H1 (cell line): ENCODE results near the gene LRP8. TPM values are rescaled to one million over a fixed set of nuclear protein-coding genes. Genes with fewer than 3 reads are reported as not detected.
A peak's percentile ranks its signal among the peaks of the same experiment; 100 is the strongest.

ENCODE experiments used
- CTCF ChIA-PET: fragments of 300-600 bp; sonication (Branson Sonifier 250); formaldehyde crosslinking; loops from one replicate; lab custom pipeline; 2021; ENCODE audit not compliant: partially characterized antibody; lab: Charles Lee
- POLR2A ChIA-PET: fragments of 300-600 bp; sonication (Branson Sonifier 250); formaldehyde crosslinking; loops from one replicate; lab custom pipeline; 2021; ENCODE audit warnings: inconsistent platforms; ENCODE audit not compliant: partially characterized antibody; lab: Charles Lee
- DNase-seq, 2 experiments: peaks; one replicate each; pipeline versions ENCODE4 v3.0.0 to v3.0.0-alpha.2; 2010 to 2022; ENCODE audit warnings: low spot score in 2 of 2, low read depth in 1 of 2, mixed read lengths in 1 of 2
- FAIRE-seq: peaks from 2 replicates; lab custom pipeline; 2011; peaks lifted over from hg19 to GRCh38; lab: Jason Lieb, UNC
- H2AFZ ChIP-seq: 2 replicates; pipeline ENCODE4 v1.8.1; 2012; ENCODE audit warnings: low read length, inconsistent platforms
- H2AK5ac ChIP-seq: 2 replicates; pipeline ENCODE4 v1.6.1; 2013; ENCODE audit warnings: low read depth, low read length
- H2BK120ac ChIP-seq: replicated peaks from 2 replicates; pipeline ENCODE3; 2013; ENCODE audit warnings: low read depth, low read length, inconsistent platforms
- H2BK12ac ChIP-seq: 2 replicates; pipeline ENCODE4 v1.6.1; 2013; ENCODE audit warnings: low read depth, low read length
- H2BK15ac ChIP-seq: 2 replicates; pipeline ENCODE4 v1.6.1; 2013; ENCODE audit warnings: low read length
- H2BK20ac ChIP-seq: 2 replicates; pipeline ENCODE4 v1.6.1; 2013; ENCODE audit warnings: low read length
- H2BK5ac ChIP-seq: 2 replicates; pipeline ENCODE4 v1.6.1; 2013; ENCODE audit warnings: low read depth, low read length
- H3K14ac ChIP-seq: 2 replicates; pipeline ENCODE4 v1.6.1; 2013; ENCODE audit warnings: inconsistent platforms; ENCODE audit not compliant: insufficient read length
- H3K18ac ChIP-seq: 2 replicates; pipeline ENCODE4 v1.6.1; 2013; ENCODE audit warnings: low read length; ENCODE audit errors: extremely low read depth
- H3K23ac ChIP-seq: 2 replicates; pipeline ENCODE4 v1.6.1; 2013; ENCODE audit warnings: inconsistent platforms; ENCODE audit not compliant: insufficient read length
- H3K23me2 ChIP-seq: 2 replicates; pipeline ENCODE4 v1.6.1; 2013; ENCODE audit warnings: low read depth, low read length
- H3K27ac ChIP-seq: 2 replicates; pipeline ENCODE4 v1.6.1; 2011; ENCODE audit warnings: low read depth, low read length, inconsistent platforms
- H3K27me3 ChIP-seq, 4 experiments: replicated peaks in 1 of 4; 1 replicate in 1 of 4; 2 replicates in 3 of 4; pipeline versions ENCODE4 v1.6.1 to v1.8.1; 2011 to 2013; ENCODE audit warnings: low read length in 3 of 4, mild to moderate bottlenecking in 3 of 4, inconsistent platforms in 2 of 4, mixed read lengths in 2 of 4, moderate library complexity in 1 of 4; ENCODE audit not compliant: control insufficient read depth in 3 of 4, insufficient read depth in 3 of 4; ENCODE audit errors: extremely low read depth in 1 of 4
- H3K36me3 ChIP-seq, 4 experiments: 2 replicates each; pipeline versions ENCODE4 v1.6.1 to v1.8.1; 2011 to 2013; ENCODE audit warnings: mild to moderate bottlenecking in 4 of 4, low read length in 3 of 4, moderate library complexity in 2 of 4, control low read depth in 1 of 4, inconsistent platforms in 1 of 4; ENCODE audit not compliant: insufficient read depth in 4 of 4, control insufficient read depth in 2 of 4
- H3K4ac ChIP-seq: replicated peaks from 2 replicates; pipeline ENCODE3; 2013; ENCODE audit warnings: low read length, low read depth, mixed read lengths, inconsistent platforms; ENCODE audit not compliant: insufficient read length
- H3K4me1 ChIP-seq, 4 experiments: replicated peaks in 1 of 4; 1 replicate in 1 of 4; 2 replicates in 3 of 4; pipeline versions ENCODE4 v1.6.1 to v1.8.1; 2011 to 2013; ENCODE audit warnings: low read length in 3 of 4, inconsistent platforms in 2 of 4, mixed read lengths in 1 of 4; ENCODE audit not compliant: insufficient read depth in 4 of 4, control insufficient read depth in 3 of 4
- H3K4me2 ChIP-seq, 2 experiments: 2 replicates each; pipeline versions ENCODE4 v1.6.1 to v1.8.1; 2011 to 2013; ENCODE audit warnings: low read depth in 2 of 2, low read length in 2 of 2, control low read depth in 1 of 2, inconsistent platforms in 1 of 2, mild to moderate bottlenecking in 1 of 2; ENCODE audit not compliant: insufficient read depth in 1 of 2
- H3K4me3 ChIP-seq, 4 experiments: fragments of 200-600, 300-600 bp in 1 of 4; sonication (generic), shearing (Covaris generic), sonication (Bioruptor Twin) in 1 of 4; 2 replicates each; pipeline versions ENCODE4 v1.5.1 to v1.8.1; 2011 to 2016; ENCODE audit warnings: low read length in 4 of 4, low read depth in 3 of 4, control low read depth in 2 of 4, inconsistent platforms in 2 of 4, mild to moderate bottlenecking in 2 of 4, mixed read lengths in 1 of 4, moderate library complexity in 1 of 4; ENCODE audit not compliant: insufficient read depth in 2 of 4; ENCODE audit errors: extremely low read depth in 1 of 4
- H3K56ac ChIP-seq: replicated peaks from 2 replicates; pipeline ENCODE3; 2013; ENCODE audit warnings: low read depth, mild to moderate bottlenecking, mixed read lengths, low read length, inconsistent platforms; ENCODE audit not compliant: insufficient read length
- H3K79me1 ChIP-seq: 2 replicates; pipeline ENCODE4 v1.6.1; 2013; ENCODE audit warnings: low read depth, low read length, control low read depth
- H3K79me2 ChIP-seq, 2 experiments: 2 replicates each; pipeline versions ENCODE4 v1.6.1 to v1.8.1; 2012 to 2013; ENCODE audit warnings: low read length in 2 of 2, mild to moderate bottlenecking in 2 of 2, inconsistent platforms in 1 of 2; ENCODE audit not compliant: insufficient read depth in 2 of 2, control insufficient read depth in 1 of 2
- H3K9ac ChIP-seq, 4 experiments: replicated peaks in 1 of 4; 1 replicate in 1 of 4; 2 replicates in 3 of 4; pipeline versions ENCODE4 v1.6.1 to v1.8.1; 2011 to 2013; ENCODE audit warnings: low read depth in 3 of 4, low read length in 3 of 4, control low read depth in 2 of 4, mild to moderate bottlenecking in 2 of 4, moderate library complexity in 2 of 4, inconsistent platforms in 1 of 4; ENCODE audit errors: extremely low read depth in 1 of 4
- H3K9me3 ChIP-seq, 2 experiments: 2 replicates each; pipeline versions ENCODE4 v1.6.1 to v1.8.1; 2012 to 2013; ENCODE audit warnings: mild to moderate bottlenecking in 2 of 2, moderate library complexity in 2 of 2, control low read depth in 1 of 2, inconsistent platforms in 1 of 2, low read depth in 1 of 2, low read length in 1 of 2, mixed read lengths in 1 of 2; ENCODE audit not compliant: insufficient read depth in 2 of 2
- H4K20me1 ChIP-seq, 2 experiments: replicated peaks in 1 of 2; 2 replicates each; pipeline versions ENCODE3 to v1.8.1; 2011 to 2013; ENCODE audit warnings: inconsistent platforms in 2 of 2, low read length in 2 of 2, mild to moderate bottlenecking in 1 of 2; ENCODE audit not compliant: insufficient read depth in 2 of 2, control insufficient read depth in 1 of 2
- H4K5ac ChIP-seq: 2 replicates; pipeline ENCODE4 v1.6.1; 2013; ENCODE audit warnings: low read length, low read depth, mixed read lengths, inconsistent platforms; ENCODE audit not compliant: insufficient read length
- H4K8ac ChIP-seq: 2 replicates; pipeline ENCODE4 v1.8.0; 2013; ENCODE audit warnings: mild to moderate bottlenecking, moderate library complexity, low read length, inconsistent platforms; ENCODE audit not compliant: insufficient read depth; ENCODE audit errors: extremely low read depth
- H4K91ac ChIP-seq: replicated peaks from 2 replicates; pipeline ENCODE3; 2013; ENCODE audit warnings: low read length, mixed read lengths, inconsistent platforms; ENCODE audit not compliant: insufficient read length
- ATF2 ChIP-seq: IDR thresholded peaks from 2 replicates; pipeline ENCODE4 v1.6.1; 2012; ENCODE audit warnings: low read length, inconsistent platforms
- CBX8 ChIP-seq: fragments of 300-800, 300-1000 bp; sonication (generic); IDR thresholded peaks from 2 replicates; pipeline ENCODE4 v1.7.1; 2016; ENCODE audit warnings: low read depth, low read length, borderline replicate concordance
- JUND ChIP-seq: IDR thresholded peaks from 2 replicates; pipeline ENCODE4 v1.6.1; 2011; ENCODE audit warnings: mild to moderate bottlenecking, improper control_type of control experiment, low read length
- SAP30 ChIP-seq: fragments of 300-600 bp; sonication (generic); IDR thresholded peaks from 2 replicates; pipeline ENCODE4 v1.7.1; 2012; ENCODE audit warnings: low read length, moderate library complexity, mild to moderate bottlenecking, inconsistent platforms; ENCODE audit not compliant: insufficient read depth, insufficient replicate concordance
- SP2 ChIP-seq: IDR thresholded peaks from 2 replicates; pipeline ENCODE4 v1.6.1; 2012; ENCODE audit warnings: mild to moderate bottlenecking, low read length, inconsistent platforms
- TCF12 ChIP-seq: IDR thresholded peaks from 2 replicates; pipeline ENCODE4 v1.6.1; 2011; ENCODE audit warnings: low read depth, mild to moderate bottlenecking, low read length
- USF2 ChIP-seq: IDR thresholded peaks from 2 replicates; pipeline ENCODE4 v1.6.1; 2011; ENCODE audit warnings: low read length, improper control_type of control experiment
- WGBS, 2 experiments: shearing (Covaris generic) in 1 of 2; methylation state at CpG; one replicate each; pipeline versions ENCODE4 v1.1.6 to v1.1.7; 2013 to 2015; ENCODE audit warnings: low lambda C conversion rate in 2 of 2, mixed read lengths in 2 of 2, inconsistent platforms in 1 of 2, low coverage in 1 of 2, missing lambda C conversion rate in 1 of 2; ENCODE audit not compliant: insufficient replicate concordance in 2 of 2, insufficient coverage in 1 of 2, insufficient read length in 1 of 2; ENCODE audit errors: extremely low coverage in 1 of 2, missing lambda C conversion rate in 1 of 2; 5-methylcytosine and 5-hydroxymethylcytosine counted together
- polyA plus RNA-seq, 7 experiments: library from polyadenylated mRNA; depleted of rRNA in 3 of 7; stranded (reverse) in 5 of 7; unstranded in 2 of 7; fragments of >200 nt in 5 of 7; fragments of 200-250 nt in 2 of 7; gene quantifications; 1 replicate in 5 of 7; 2 replicates in 1 of 7; 4 replicates in 1 of 7; pipeline versions ENCODE4 v1.2.1 to v1.2.3, GENCODE V29; 2011 to 2013; ENCODE audit warnings: missing spikeins in 2 of 7, mixed read lengths in 2 of 7
- total RNA-seq: library from RNA; stranded (reverse); fragmentation: NEBNext Ultra II Directional; extraction: Animal tissue kit (Norgen Biotek cat#: 25700); gene quantifications from 2 replicates; pipeline ENCODE4 v1.2.1, GENCODE V29; 2021

The LRP8 gene
- total and polyA plus RNA-seq, 2 of the 8 experiments (the other 6 are each of a cell fraction or from before 2014, with no cell fraction given) = 63.2 to 66.4 TPM

- H3K4me3 ChIP-seq = peak within 1 kb of the TSS; percentile 73 to 93 (median 88)
- H4K20me1 ChIP-seq = no peaks in the 10 kb centered on the region
- peak within 1 kb of the TSS; percentile 52; the same call in 1 of the 2 replicates for H2BK20ac ChIP-seq
- H2BK120ac ChIP-seq = no peak within 1 kb of the TSS
- no peak within 1 kb of the TSS for H3K4ac ChIP-seq
- peak within 1 kb of the TSS; percentile 77; the same call in 1 of the 2 replicates for H2BK5ac ChIP-seq
- peak within 1 kb of the TSS; percentile 6 for H4K5ac ChIP-seq
- FAIRE-seq (no peak), DNase-seq (peak; percentile 84 to 90)
- H2BK12ac ChIP-seq = peak within 1 kb of the TSS; percentile 84; the same call in 1 of the 2 replicates
- H3K9ac ChIP-seq = peak within 1 kb of the TSS; percentile 70 to 98 (median 80)
- H3K79me2 ChIP-seq = peaks cover 0 to 8% of the 10 kb centered on the region in 2 experiments; a peak in 1 of 4 replicates
- no peak within 1 kb of the TSS for H2AK5ac ChIP-seq
- ChIA-PET POLR2A (interaction anchor here (0.7 to 1.8 kb wide), 7 partner anchors 12 to 193 kb away, joined by 3 to 5 read pairs (median 3); partner anchors contain the start of gene CZIB), CTCF (interaction anchor here (5.7 kb wide), 1 partner anchor 11 kb away, joined by 42 read pairs; no protein-coding TSS in a partner anchor)
- no peak within 1 kb of the TSS for H3K56ac ChIP-seq
- peaks cover 0 to 4% (median 1%) of the 10 kb centered on the region in 4 experiments; a peak in 4 of 7 replicates for H3K27me3 ChIP-seq
- H2AFZ ChIP-seq = peak within 1 kb of the TSS; percentile 70; the same call in 1 of the 2 replicates
- H2BK15ac ChIP-seq = 0 out of 2 replicates have a peak within 1 kb of the TSS, but pooled peaks have one; percentile 63
- peak within 1 kb of the TSS; percentile 75 to 93 for H3K4me2 ChIP-seq
- H3K27ac ChIP-seq = peak within 1 kb of the TSS; percentile 61; the same call in 1 of the 2 replicates
- H3K9me3 ChIP-seq = no peaks in the 10 kb centered on the region
- H3K14ac ChIP-seq = no peak within 1 kb of the TSS
- H3K79me1 ChIP-seq = no peaks in the 10 kb centered on the region; the same call in none of the 2 replicates
- H4K8ac ChIP-seq = peak within 1 kb of the TSS; percentile 94
- peaks cover 0 to 7% (median 2%) of the 10 kb centered on the region in 4 experiments; a peak in 3 of 8 replicates for H3K36me3 ChIP-seq
- H3K23me2 ChIP-seq = peaks cover 5% of the 10 kb centered on the region
- 0 out of 2 replicates have a peak within 1 kb of the TSS, but pooled peaks have one; percentile 39 for H3K18ac ChIP-seq
- no peak within 1 kb of the TSS for H4K91ac ChIP-seq
- peaks cover 2 to 6% (median 4%) of the 10 kb centered on the region in 4 experiments; a peak in 4 of 7 replicates for H3K4me1 ChIP-seq
- WGBS, 2 experiments = 2% methylated on average over 50 of the region's 57 CpGs; no CpG with 5 or more reads in 1 of the 2 experiments
- H3K23ac ChIP-seq = no peak within 1 kb of the TSS
- TF ChIP-seq USF2 (no peak), SP2 (no peak), CBX8 (no peak), TCF12 (no peak), SAP30 (no peak), JUND (no peak), ATF2 (no peak)
These were observed 131.2 kb downstream of the LRP8 start, which contains the start of gene CPT2 for GRCh38 chr1:53196485-53197290. Gene CPT2, plus strand, starts transcription at chr1:53196824. Its CDS starts 120 bp downstream, at chr1:53196944.
